ENCODE measurements around the gene LCORL.

DNA sequence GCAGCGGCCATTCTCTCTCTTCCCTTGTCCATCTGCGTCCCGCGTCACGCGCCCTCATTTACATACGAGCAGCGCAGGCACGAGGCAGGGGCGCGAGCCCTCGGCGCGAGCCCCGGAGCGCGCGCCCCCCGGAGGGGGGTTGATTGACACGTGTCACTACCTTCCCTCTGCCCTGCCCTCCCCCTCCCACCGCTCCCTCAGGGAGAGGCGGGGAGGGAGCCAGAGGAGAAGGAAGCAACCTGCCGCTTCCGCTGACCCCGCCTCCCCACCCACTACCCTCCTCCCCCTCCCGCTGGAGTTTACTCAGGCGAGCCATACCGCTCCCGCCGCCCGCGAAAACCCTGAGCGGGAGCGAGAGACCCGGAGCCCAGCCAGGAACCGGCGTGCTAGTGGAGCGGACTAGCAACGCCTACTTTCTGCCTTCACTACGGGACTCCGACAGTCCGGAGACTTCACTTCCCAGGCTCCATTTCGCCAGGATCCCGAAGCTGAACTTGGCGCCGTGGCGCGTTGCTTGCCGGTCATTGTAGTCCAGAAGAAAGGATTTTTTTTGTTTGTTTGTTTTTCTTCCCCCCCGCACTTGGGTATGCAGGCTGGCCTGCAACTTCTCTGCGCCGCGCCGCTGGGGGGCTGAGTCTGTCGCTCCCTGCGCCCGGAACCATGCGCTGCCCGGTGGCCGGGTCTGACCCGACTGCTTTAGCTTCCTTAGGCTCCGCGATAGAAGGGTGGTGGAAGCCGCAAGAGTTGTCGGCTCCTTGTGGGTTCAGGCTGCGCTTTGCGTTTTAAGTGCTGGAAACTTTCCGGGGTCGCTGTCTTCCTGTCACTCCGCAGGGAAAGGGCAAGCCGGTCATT is at the start of gene LCORL:
- TF ChIP-seq POLR2A (IDR thresholded peaks at IDR 0.05), result peak in 1 of 4 donors; percentile 11
- TF ChIP-seq, protein P1, sequence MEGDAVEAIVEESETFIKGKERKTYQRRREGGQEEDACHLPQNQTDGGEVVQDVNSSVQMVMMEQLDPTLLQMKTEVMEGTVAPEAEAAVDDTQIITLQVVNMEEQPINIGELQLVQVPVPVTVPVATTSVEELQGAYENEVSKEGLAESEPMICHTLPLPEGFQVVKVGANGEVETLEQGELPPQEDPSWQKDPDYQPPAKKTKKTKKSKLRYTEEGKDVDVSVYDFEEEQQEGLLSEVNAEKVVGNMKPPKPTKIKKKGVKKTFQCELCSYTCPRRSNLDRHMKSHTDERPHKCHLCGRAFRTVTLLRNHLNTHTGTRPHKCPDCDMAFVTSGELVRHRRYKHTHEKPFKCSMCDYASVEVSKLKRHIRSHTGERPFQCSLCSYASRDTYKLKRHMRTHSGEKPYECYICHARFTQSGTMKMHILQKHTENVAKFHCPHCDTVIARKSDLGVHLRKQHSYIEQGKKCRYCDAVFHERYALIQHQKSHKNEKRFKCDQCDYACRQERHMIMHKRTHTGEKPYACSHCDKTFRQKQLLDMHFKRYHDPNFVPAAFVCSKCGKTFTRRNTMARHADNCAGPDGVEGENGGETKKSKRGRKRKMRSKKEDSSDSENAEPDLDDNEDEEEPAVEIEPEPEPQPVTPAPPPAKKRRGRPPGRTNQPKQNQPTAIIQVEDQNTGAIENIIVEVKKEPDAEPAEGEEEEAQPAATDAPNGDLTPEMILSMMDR (IDR thresholded peaks at IDR 0.05), result no peak

Measured in esophagus squamous epithelium (tissue), 4 donors.